ENCODE measurements around the gene ARID1B. TPM values are rescaled to one million over a fixed set of nuclear protein-coding genes. Genes with fewer than 3 reads are reported as not detected.

ARID1B gene
- total RNA-seq, 1 donor from 2014 or later: 16.3 TPM

DNA sequence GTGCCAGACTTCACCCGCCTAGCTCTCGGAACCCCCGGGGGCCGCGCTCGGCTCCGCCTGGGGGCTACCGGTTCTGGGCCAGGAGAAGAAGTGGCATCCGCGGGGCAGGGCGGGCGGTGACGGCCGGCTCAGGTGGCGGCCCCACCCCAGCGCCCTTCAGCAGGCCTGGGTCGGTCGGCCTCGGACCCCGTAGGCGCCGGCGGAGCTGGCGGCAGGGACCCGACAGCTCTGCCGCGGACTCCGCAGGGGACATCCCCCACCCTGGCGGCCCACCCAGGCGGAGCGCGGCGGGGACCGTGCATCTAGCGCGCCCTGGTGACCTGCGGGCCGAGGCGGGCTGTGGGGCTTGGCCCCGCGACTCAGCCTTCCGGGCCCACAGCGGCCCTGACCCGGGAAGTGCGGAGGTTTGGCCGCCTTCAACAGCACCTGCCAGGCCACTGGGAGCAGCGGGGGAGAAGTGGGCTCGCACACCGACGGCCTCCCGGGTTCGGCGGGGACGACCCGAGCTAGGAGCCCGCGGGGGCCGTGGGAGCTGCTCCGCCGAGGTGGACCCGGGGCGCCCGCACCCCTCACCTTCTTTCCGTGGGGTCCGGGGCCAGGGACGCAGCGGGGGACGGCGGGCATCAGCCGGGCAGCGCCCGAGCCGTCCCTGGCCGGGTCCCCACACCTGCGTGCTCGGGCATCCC lies 459.0 kb downstream of the ARID1B start:
- FAIRE-seq (no peak), DNase-seq (ENCODE audit: low read depth) (no peak)
- peak overlapping the region; percentile 41 for H3K4me3 ChIP-seq (ENCODE audit: low read depth, low read length)
- no peaks in the 10 kb centered on the region for H3K36me3 ChIP-seq (ENCODE audit: control insufficient read depth, insufficient read depth, low read length)
- H3K27me3 ChIP-seq (ENCODE audit: control insufficient read depth, insufficient read depth, low read length): peaks cover 20% of the 10 kb centered on the region
- TF ChIP-seq CTCF (IDR thresholded peaks at IDR 0.05; ENCODE audit: insufficient read depth, low read length, severe bottlenecking): no peak

- H3K36me3 ChIP-seq (ENCODE audit: control insufficient read depth, insufficient read depth, low read length): no peaks in the 10 kb centered on the region
- TF ChIP-seq CTCF (IDR thresholded peaks at IDR 0.05; ENCODE audit: insufficient read depth, low read length, severe bottlenecking): no peak
- DNase-seq (ENCODE audit: low read depth) (no peak), FAIRE-seq (peak; percentile 23)
- H3K4me3 ChIP-seq (ENCODE audit: low read depth, low read length): no peak overlapping the region
- H3K27me3 ChIP-seq (ENCODE audit: control insufficient read depth, insufficient read depth, low read length): peaks cover 24% of the 10 kb centered on the region
Observed at GRCh38 chr6:157238346-157238745, 461.2 kb downstream of the ARID1B start.

GRCh38 chr6:157239148-157239547 lies 462.0 kb downstream of the ARID1B start:
- TF ChIP-seq CTCF (IDR thresholded peaks at IDR 0.05; ENCODE audit: insufficient read depth, low read length, severe bottlenecking): no peak
- H3K27me3 ChIP-seq (ENCODE audit: control insufficient read depth, insufficient read depth, low read length): peaks cover 23% of the 10 kb centered on the region
- no peak overlapping the region for H3K4me3 ChIP-seq (ENCODE audit: low read depth, low read length)
- DNase-seq (ENCODE audit: low read depth) (no peak), FAIRE-seq (no peak)
- no peaks in the 10 kb centered on the region for H3K36me3 ChIP-seq (ENCODE audit: control insufficient read depth, insufficient read depth, low read length)

DNA sequence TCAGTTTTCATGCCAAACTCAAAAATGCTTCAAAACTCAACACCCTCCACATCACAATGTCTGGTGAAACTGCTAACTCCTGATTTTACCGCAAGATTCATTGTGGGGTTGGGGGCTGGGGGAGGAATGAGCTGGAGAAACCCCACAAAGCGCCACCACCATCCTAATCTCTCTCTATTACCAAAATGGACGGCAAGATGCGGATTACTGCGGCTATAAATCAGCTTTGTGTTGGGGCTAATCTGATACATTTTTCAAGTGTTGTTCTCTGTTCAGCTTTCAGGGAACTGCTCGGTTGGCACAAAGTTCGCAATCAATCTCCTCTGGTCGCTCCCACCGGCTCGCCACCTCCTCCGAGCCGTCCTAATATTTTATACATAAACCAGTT lies 462.5 kb downstream of the ARID1B start:
- DNase-seq (ENCODE audit: low read depth) (no peak), FAIRE-seq (no peak)
- Histone ChIP-seq H3K4me3 (ENCODE audit: low read depth, low read length) (no peak overlapping the region), H3K36me3 (ENCODE audit: control insufficient read depth, insufficient read depth, low read length) (no peaks in the 10 kb centered on the region), H3K27me3 (ENCODE audit: control insufficient read depth, insufficient read depth, low read length) (peaks cover 21% of the 10 kb centered on the region)
- TF ChIP-seq CTCF (IDR thresholded peaks at IDR 0.05; ENCODE audit: insufficient read depth, low read length, severe bottlenecking): no peak

DNA sequence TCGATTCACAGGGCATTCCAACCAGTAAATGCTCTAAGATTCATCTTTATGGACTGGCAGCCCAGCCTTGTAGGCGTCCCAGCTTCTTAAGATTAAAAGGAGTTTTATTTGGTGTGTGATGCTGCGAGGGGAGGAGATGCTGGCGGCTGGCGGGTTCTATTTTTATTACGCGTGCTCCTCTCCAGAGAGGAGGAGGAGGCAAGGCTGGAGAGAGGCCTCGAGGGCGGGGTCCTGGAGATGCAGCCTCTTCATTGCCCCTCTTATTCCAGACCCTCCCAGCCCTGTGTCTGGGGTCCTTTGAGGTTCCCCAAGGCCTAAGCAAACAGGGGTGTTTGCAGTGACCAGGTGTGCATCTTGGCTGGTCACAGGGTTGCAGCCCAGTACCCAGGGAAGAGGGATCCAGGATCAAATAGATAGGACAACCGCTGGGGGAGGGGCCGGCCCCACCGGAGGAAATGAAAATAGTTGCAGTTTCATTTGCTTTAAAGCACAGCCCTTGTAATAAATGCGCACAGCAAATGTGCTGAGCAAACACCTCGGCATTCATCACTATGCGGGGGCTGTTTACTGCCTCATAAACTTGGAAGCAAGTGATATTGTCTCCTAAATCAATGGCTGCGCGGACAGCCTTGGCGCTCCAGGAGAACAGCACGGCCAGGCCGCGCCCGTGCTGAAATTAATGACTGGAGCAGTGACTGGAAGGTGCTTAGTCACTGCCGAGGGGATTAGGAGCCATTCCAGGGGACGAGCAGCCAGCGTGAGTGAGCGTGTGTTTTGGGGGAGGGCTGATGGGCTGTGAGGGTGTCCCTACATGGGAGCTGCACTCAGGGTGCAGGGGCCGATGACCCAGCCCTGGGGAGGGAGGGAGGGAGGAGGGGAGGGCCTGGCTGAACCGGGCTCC lies 463.1 kb downstream of the ARID1B start:
- H3K27me3 ChIP-seq (ENCODE audit: control insufficient read depth, insufficient read depth, low read length): peaks cover 16% of the 10 kb centered on the region
- no peak for FAIRE-seq
- H3K4me3 ChIP-seq (ENCODE audit: low read depth, low read length): no peak overlapping the region
- no peak for TF ChIP-seq CTCF (IDR thresholded peaks at IDR 0.05; ENCODE audit: insufficient read depth, low read length, severe bottlenecking)
- H3K36me3 ChIP-seq (ENCODE audit: control insufficient read depth, insufficient read depth, low read length): no peaks in the 10 kb centered on the region
- DNase-seq (ENCODE audit: low read depth): no peak
